Neural cell (in vitro differentiated cells): ENCODE results near the gene PHF11. TPM values are rescaled to one million over a fixed set of nuclear protein-coding genes. Genes with fewer than 3 reads are reported as not detected.

Experiments used
- H2AFZ ChIP-seq: fragments of 200-600, 300-800 bp; sonication (generic), shearing (Covaris generic); 2 replicates; pipeline ENCODE4 v1.6.0; 2014; ENCODE audit warnings: low read depth, mild to moderate bottlenecking, antibody characterized with exemption, low read length, moderate library complexity
- H3F3A ChIP-seq: fragments of 200-600 bp; shearing (Covaris generic); 2 replicates; pipeline ENCODE4 v1.6.1; 2016; ENCODE audit warnings: mild to moderate bottlenecking, moderate library complexity, mixed read lengths, antibody characterized with exemption, low read length; ENCODE audit not compliant: insufficient read depth, poor library complexity, severe bottlenecking
- H3K27ac ChIP-seq: fragments of 200-600, 300-800 bp; sonication (generic), shearing (Covaris generic); 2 replicates; pipeline ENCODE4 v1.5.1; 2014; ENCODE audit warnings: mild to moderate bottlenecking, low read length, moderate library complexity
- H3K27me3 ChIP-seq: fragments of 300-800, 200-600 bp; sonication (generic), shearing (Covaris generic); 2 replicates; pipeline ENCODE4 v1.6.0; 2014; ENCODE audit warnings: mild to moderate bottlenecking, low read depth, low read length, moderate library complexity; ENCODE audit not compliant: insufficient read depth
- H3K36me3 ChIP-seq: fragments of 300-800, 200-600 bp; sonication (generic), shearing (Covaris generic); 2 replicates; pipeline ENCODE4 v1.5.1; 2014; ENCODE audit warnings: mild to moderate bottlenecking, antibody characterized with exemption, low read length, moderate library complexity; ENCODE audit not compliant: insufficient read depth
- H3K4me2 ChIP-seq: fragments of 300-800, 200-600 bp; sonication (generic), shearing (Covaris generic); 2 replicates; pipeline ENCODE4 v1.6.0; 2014; ENCODE audit warnings: mild to moderate bottlenecking, low read length
- H3K4me3 ChIP-seq: fragments of 300-800, 200-600 bp; sonication (generic), shearing (Covaris generic); 2 replicates; pipeline ENCODE4 v1.5.1; 2014; ENCODE audit warnings: mild to moderate bottlenecking, low read length, moderate library complexity
- H3K79me2 ChIP-seq: fragments of 200-600 bp; shearing (Covaris generic); replicated peaks from 2 replicates; pipeline ENCODE4 v1.6.0; 2014; ENCODE audit warnings: mild to moderate bottlenecking, low read length, moderate library complexity; ENCODE audit not compliant: insufficient read depth
- H3K9ac ChIP-seq: fragments of 300-800, 200-600 bp; sonication (generic), shearing (Covaris generic); 2 replicates; pipeline ENCODE4 v1.6.1; 2016; ENCODE audit warnings: mild to moderate bottlenecking, low read length, mixed read lengths
- H3K9me2 ChIP-seq: fragments of 200-600 bp; shearing (Covaris generic); 2 replicates; pipeline ENCODE4 v1.6.1; 2016; ENCODE audit warnings: mild to moderate bottlenecking, low read length, mixed read lengths; ENCODE audit not compliant: insufficient read depth
- H3K9me3 ChIP-seq: fragments of 200-600, 300-800 bp; sonication (generic), shearing (Covaris generic); 2 replicates; pipeline ENCODE4 v1.6.1; 2016; ENCODE audit warnings: mild to moderate bottlenecking, mixed run types, low read length, moderate library complexity, mixed read lengths
- H4K20me1 ChIP-seq: fragments of 200-600 bp; shearing (Covaris generic); 2 replicates; pipeline ENCODE4 v1.6.1; 2016; ENCODE audit warnings: mild to moderate bottlenecking, mixed run types; ENCODE audit not compliant: insufficient read depth
- CTCF ChIP-seq: fragments of 450-650 bp; IDR thresholded peaks from 2 replicates; pipeline ENCODE4 v1.5.1; 2014; ENCODE audit warnings: antibody characterized with exemption, mild to moderate bottlenecking, moderate library complexity; ENCODE audit not compliant: poor library complexity, severe bottlenecking
- EP300 ChIP-seq: fragments of 450-650 bp; conservative IDR thresholded peaks from 2 replicates; pipeline ENCODE4 v1.6.1; 2014; ENCODE audit warnings: antibody characterized with exemption, mild to moderate bottlenecking, moderate library complexity; ENCODE audit not compliant: poor library complexity, severe bottlenecking
- EZH2 ChIP-seq: fragments of 200-600, 300-800 bp; shearing (Covaris generic), sonication (generic); IDR thresholded peaks from 2 replicates; pipeline ENCODE4 v1.6.1; 2014; ENCODE audit warnings: antibody characterized with exemption, low read length, borderline replicate concordance, mild to moderate bottlenecking; ENCODE audit not compliant: insufficient read depth, poor library complexity, severe bottlenecking
- MXI1 ChIP-seq: fragments of 450-650 bp; conservative IDR thresholded peaks from 2 replicates; pipeline ENCODE4 v1.6.1; 2014; ENCODE audit warnings: antibody characterized with exemption, mild to moderate bottlenecking; ENCODE audit not compliant: poor library complexity, severe bottlenecking
- POLR2AphosphoS5 ChIP-seq: IDR thresholded peaks from 2 replicates; pipeline ENCODE4 v1.6.1; 2012
- RAD21 ChIP-seq: fragments of 450-650 bp; conservative IDR thresholded peaks from 2 replicates; pipeline ENCODE4 v1.6.1; 2014; ENCODE audit warnings: antibody characterized with exemption, mild to moderate bottlenecking, moderate library complexity
- REST ChIP-seq: IDR thresholded peaks from 2 replicates; pipeline ENCODE4 v1.6.1; 2012; ENCODE audit warnings: borderline replicate concordance
- SMC3 ChIP-seq: fragments of 450-650 bp; conservative IDR thresholded peaks from 2 replicates; pipeline ENCODE4 v1.6.1; 2014; ENCODE audit warnings: antibody characterized with exemption, mild to moderate bottlenecking, moderate library complexity; ENCODE audit not compliant: poor library complexity
- TAF1 ChIP-seq: IDR thresholded peaks from 2 replicates; pipeline ENCODE4 v1.6.1; 2012; ENCODE audit warnings: low read depth
- polyA plus RNA-seq: library from polyadenylated mRNA; depleted of rRNA; stranded (reverse); fragments of >200 nt; gene quantifications from 2 replicates; pipeline ENCODE4 v1.2.3, GENCODE V29; 2014

PHF11 gene
- polyA plus RNA-seq, 1 donor from 2014 or later = not detected

GRCh38 chr13:49516467-49516866 lies 20.7 kb downstream of the PHF11 start:
- no peaks in the 10 kb centered on the region for H3K79me2 ChIP-seq
- no peaks in the 10 kb centered on the region for H3K9me2 ChIP-seq
- no peak for TF ChIP-seq SMC3
- TF ChIP-seq CTCF = no peak
- no peak for TF ChIP-seq TAF1
- no peak for TF ChIP-seq REST
- TF ChIP-seq EP300 = no peak
- no peak for TF ChIP-seq POLR2AphosphoS5
- no peak for TF ChIP-seq EZH2
- TF ChIP-seq MXI1 = no peak
- TF ChIP-seq RAD21 = no peak
- H3K9ac ChIP-seq = no peak overlapping the region
- no peak overlapping the region for H2AFZ ChIP-seq
- H3K4me3 ChIP-seq = no peak overlapping the region
- no peaks in the 10 kb centered on the region for H3F3A ChIP-seq
- H3K4me2 ChIP-seq = no peak overlapping the region
- H4K20me1 ChIP-seq = no peaks in the 10 kb centered on the region
- H3K36me3 ChIP-seq = no peaks in the 10 kb centered on the region
- no peaks in the 10 kb centered on the region for H3K27me3 ChIP-seq
- no peaks in the 10 kb centered on the region for H3K9me3 ChIP-seq
- H3K27ac ChIP-seq = no peak overlapping the region

GRCh38 chr13:49517461-49517860 lies 21.7 kb downstream of the PHF11 start:
- H3F3A ChIP-seq = no peaks in the 10 kb centered on the region
- no peaks in the 10 kb centered on the region for H3K79me2 ChIP-seq
- no peaks in the 10 kb centered on the region for H3K9me2 ChIP-seq
- H3K27me3 ChIP-seq = no peaks in the 10 kb centered on the region
- no peak overlapping the region for H2AFZ ChIP-seq
- no peak overlapping the region for H3K4me2 ChIP-seq
- TF ChIP-seq RAD21 = no peak
- TF ChIP-seq REST = no peak
- TF ChIP-seq POLR2AphosphoS5 = no peak
- TF ChIP-seq CTCF = no peak
- no peak for TF ChIP-seq TAF1
- no peak for TF ChIP-seq EZH2
- H4K20me1 ChIP-seq = no peaks in the 10 kb centered on the region
- H3K27ac ChIP-seq = no peak overlapping the region
- H3K9ac ChIP-seq = no peak overlapping the region
- H3K4me3 ChIP-seq = no peak overlapping the region
- H3K9me3 ChIP-seq = no peaks in the 10 kb centered on the region
- H3K36me3 ChIP-seq = no peaks in the 10 kb centered on the region
